Effector memory CD4-positive, alpha-beta T cell (primary cell): ENCODE data around the gene LVRN.

Experiments used
- DNase-seq, 3 donors: peaks; one replicate each; pipeline ENCODE4 v3.0.0-alpha.2; 2020
- H3K27ac ChIP-seq: 2 replicates; pipeline ENCODE4 v1.7.0; 2013; ENCODE audit warnings: mild to moderate bottlenecking, low read length, moderate library complexity; ENCODE audit not compliant: insufficient read depth, poor library complexity, severe bottlenecking
- H3K27me3 ChIP-seq: replicated peaks from 2 replicates; pipeline ENCODE4 v1.7.0; 2013; ENCODE audit warnings: mild to moderate bottlenecking, low read length; ENCODE audit not compliant: insufficient read depth, control insufficient read depth, poor library complexity, severe bottlenecking
- H3K36me3 ChIP-seq: 2 replicates; pipeline ENCODE4 v1.7.0; 2013; ENCODE audit warnings: mild to moderate bottlenecking, low read length, moderate library complexity; ENCODE audit not compliant: control insufficient read depth, insufficient read depth
- H3K4me1 ChIP-seq: 2 replicates; pipeline ENCODE4 v1.7.0; 2013; ENCODE audit warnings: low read length, mild to moderate bottlenecking; ENCODE audit not compliant: control insufficient read depth, insufficient read depth, poor library complexity, severe bottlenecking
- H3K4me3 ChIP-seq: 2 replicates; pipeline ENCODE4 v1.7.0; 2013; ENCODE audit warnings: low read length, low read depth, mild to moderate bottlenecking; ENCODE audit not compliant: insufficient read depth, poor library complexity, severe bottlenecking
- H3K9me3 ChIP-seq: 2 replicates; pipeline ENCODE4 v1.7.0; 2013; ENCODE audit warnings: mild to moderate bottlenecking, low read length, moderate library complexity; ENCODE audit not compliant: control insufficient read depth

Gene LVRN

GRCh38 chr5:116011046-116011445, 48.8 kb downstream of the LVRN start:
- H3K4me1 ChIP-seq = no peaks in the 10 kb centered on the region
- H3K4me3 ChIP-seq = no peak overlapping the region
- no peaks in the 10 kb centered on the region for H3K9me3 ChIP-seq
- H3K27me3 ChIP-seq = no peaks in the 10 kb centered on the region
- H3K27ac ChIP-seq = no peak overlapping the region
- DNase-seq = no peak
- no peaks in the 10 kb centered on the region for H3K36me3 ChIP-seq

DNA sequence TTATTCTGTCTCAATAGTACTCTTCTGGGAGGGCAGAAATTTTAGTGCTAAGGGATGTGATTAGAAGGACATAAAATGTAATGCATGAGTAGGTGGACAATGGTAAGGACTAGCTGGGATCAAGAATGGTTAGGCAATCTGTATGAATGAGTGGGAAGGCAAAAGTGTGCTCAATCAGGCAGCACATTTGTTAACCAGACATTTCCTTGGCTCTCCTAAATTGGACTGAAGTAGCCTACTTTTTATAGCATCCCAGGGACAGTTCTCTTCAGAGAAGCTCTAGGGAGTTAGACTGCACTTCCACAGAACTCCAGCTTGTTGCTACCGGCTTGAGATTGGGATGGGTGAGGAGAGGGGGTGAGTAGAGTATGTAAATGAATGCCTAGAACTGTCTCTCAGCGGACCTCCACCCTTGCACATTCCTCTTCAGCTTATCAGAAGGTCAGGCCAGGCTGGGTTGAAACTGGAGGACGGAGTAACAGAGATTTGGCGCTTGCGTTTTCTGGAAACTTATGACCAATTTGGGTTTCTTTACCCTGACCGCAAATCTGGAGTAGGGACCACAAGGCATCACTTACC, 51.0 kb downstream of the LVRN start:
- H3K9me3 ChIP-seq = no peaks in the 10 kb centered on the region
- no peak for DNase-seq

GRCh38 chr5:116013936-116014335, 51.7 kb downstream of the LVRN start:
- H3K27ac ChIP-seq = no peak overlapping the region
- H3K4me3 ChIP-seq = no peak overlapping the region
- H3K9me3 ChIP-seq = no peaks in the 10 kb centered on the region
- DNase-seq = no peak
- H3K27me3 ChIP-seq = no peaks in the 10 kb centered on the region
- no peaks in the 10 kb centered on the region for H3K36me3 ChIP-seq
- H3K4me1 ChIP-seq = no peaks in the 10 kb centered on the region

More for the DNA sequence above, 51.0 kb downstream of the LVRN start:
- H3K4me1 ChIP-seq = no peaks in the 10 kb centered on the region
- no peaks in the 10 kb centered on the region for H3K36me3 ChIP-seq
- H3K4me3 ChIP-seq = no peak overlapping the region
- no peak overlapping the region for H3K27ac ChIP-seq
- H3K27me3 ChIP-seq = no peaks in the 10 kb centered on the region

DNA sequence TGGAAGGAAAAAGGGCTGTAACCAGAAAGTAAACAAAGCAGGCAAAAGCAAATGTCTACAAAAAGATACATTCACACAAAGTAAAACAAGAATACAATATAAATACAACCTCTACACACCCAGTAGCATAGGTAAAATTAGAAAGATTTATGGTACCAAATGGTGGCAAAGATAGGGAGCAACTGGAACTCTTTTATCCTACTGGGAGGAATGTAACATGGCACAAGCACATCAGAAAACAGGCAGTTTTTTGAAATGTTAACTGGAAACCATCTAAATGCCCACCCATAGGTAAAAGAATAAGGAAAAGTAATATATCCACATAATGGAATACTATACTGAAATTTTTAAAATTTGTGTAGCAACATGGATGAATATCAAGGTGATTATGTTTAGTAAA, 61.3 kb downstream of the LVRN start:
- DNase-seq = no peak
- H3K27me3 ChIP-seq = no peaks in the 10 kb centered on the region
- H3K27ac ChIP-seq = no peak overlapping the region
- no peak overlapping the region for H3K4me3 ChIP-seq
- no peaks in the 10 kb centered on the region for H3K4me1 ChIP-seq
- H3K9me3 ChIP-seq = no peaks in the 10 kb centered on the region
- no peaks in the 10 kb centered on the region for H3K36me3 ChIP-seq

DNA sequence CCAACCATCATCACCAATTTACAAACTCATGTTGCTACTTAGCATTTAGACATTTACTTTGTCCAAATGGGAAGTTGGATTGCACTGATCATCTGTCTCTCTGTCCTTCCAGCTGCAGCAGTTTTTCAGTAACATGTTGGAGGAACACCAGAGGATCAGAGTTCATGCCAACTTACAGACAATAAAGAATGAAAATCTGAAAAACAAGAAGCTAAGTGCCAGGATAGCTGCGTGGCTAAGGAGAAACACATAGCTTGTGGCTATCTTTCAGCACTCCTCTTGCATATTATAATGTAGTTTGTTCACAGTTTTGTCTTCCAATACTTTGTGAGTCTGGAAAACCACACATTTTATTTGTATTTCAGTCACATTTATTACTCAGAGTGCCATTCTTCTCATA, 63.6 kb downstream of the LVRN start:
- Histone ChIP-seq H3K4me3 (no peak overlapping the region), H3K36me3 (no peaks in the 10 kb centered on the region), H3K9me3 (no peaks in the 10 kb centered on the region), H3K27me3 (no peaks in the 10 kb centered on the region), H3K27ac (no peak overlapping the region), H3K4me1 (no peaks in the 10 kb centered on the region)
- no peak for DNase-seq

GRCh38 chr5:116032094-116032517, 69.8 kb downstream of the LVRN start, which contains the start of gene ARL14EPL:
Gene ARL14EPL (plus strand): TSS chr5:116032472. CDS start chr5:116051466, 18,994 bp downstream.
- no peak within 1 kb of the TSS for H3K27ac ChIP-seq
- no peaks in the 10 kb centered on the region for H3K27me3 ChIP-seq
- no peaks in the 10 kb centered on the region for H3K36me3 ChIP-seq
- H3K9me3 ChIP-seq = no peaks in the 10 kb centered on the region
- DNase-seq = no peak
- H3K4me3 ChIP-seq = no peak within 1 kb of the TSS
- no peaks in the 10 kb centered on the region for H3K4me1 ChIP-seq

DNA sequence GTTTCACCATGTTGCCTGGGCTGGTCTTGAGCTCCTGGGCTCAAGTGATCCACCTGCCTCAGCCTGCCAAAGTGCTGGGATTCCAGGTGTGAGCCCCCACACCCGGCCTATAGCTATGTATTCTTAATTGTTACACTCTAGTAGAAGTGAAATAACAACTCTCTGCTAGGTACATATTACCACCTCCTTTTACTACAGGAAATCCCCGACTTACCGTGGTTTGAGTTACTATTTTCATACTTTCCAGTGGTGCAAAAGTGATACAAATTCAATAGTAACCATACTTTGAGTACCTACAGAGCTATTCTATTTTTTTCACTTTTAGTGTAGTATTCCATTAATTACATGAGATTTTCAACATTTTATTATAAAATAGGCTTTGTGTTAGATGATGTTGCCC, 70.7 kb downstream of the LVRN start:
- no peak for DNase-seq
- no peaks in the 10 kb centered on the region for H3K36me3 ChIP-seq
- no peaks in the 10 kb centered on the region for H3K27me3 ChIP-seq
- no peaks in the 10 kb centered on the region for H3K9me3 ChIP-seq
- no peaks in the 10 kb centered on the region for H3K4me1 ChIP-seq
- H3K27ac ChIP-seq = no peak overlapping the region
- H3K4me3 ChIP-seq = no peak overlapping the region

- Histone ChIP-seq H3K36me3 (no peaks in the 10 kb centered on the region), H3K9me3 (no peaks in the 10 kb centered on the region), H3K27ac (no peak overlapping the region), H3K27me3 (no peaks in the 10 kb centered on the region), H3K4me1 (no peaks in the 10 kb centered on the region), H3K4me3 (no peak overlapping the region)
- DNase-seq = no peak
These were observed 72.8 kb downstream of the LVRN start for GRCh38 chr5:116035123-116035522.

DNA sequence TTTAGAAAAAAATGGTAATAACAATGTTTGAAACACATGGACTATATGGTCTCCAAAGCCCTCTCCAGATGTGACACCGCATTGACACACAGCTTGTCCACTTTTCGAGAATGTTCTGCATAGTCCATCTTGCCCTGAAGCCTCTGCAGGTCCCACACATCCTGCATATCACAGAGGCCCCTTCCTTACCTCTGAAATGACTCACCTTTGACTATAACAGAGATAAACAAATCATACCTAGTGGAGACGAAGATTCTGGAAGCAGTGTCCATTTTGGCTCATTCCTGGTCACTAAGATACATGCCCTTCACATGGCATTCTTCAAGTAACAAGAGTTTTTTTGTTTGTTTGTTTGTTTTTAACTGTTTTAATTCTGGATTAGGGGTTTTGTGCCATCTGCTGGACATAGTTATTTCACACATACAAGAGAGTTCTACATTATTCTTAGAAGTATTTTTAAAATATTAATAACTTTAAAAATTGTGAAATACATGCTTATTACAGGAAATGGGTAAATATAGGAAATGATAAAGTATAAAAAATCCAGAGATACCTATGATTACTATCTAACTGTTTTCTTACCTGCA, 75.1 kb downstream of the LVRN start:
- DNase-seq = no peak

GRCh38 chr5:116038817-116039216, 76.5 kb downstream of the LVRN start:
- no peak overlapping the region for H3K27ac ChIP-seq

More for the DNA sequence above, 75.1 kb downstream of the LVRN start:
- Histone ChIP-seq H3K27me3 (no peaks in the 10 kb centered on the region), H3K4me1 (no peaks in the 10 kb centered on the region), H3K4me3 (no peak overlapping the region), H3K27ac (no peak overlapping the region), H3K36me3 (no peaks in the 10 kb centered on the region), H3K9me3 (no peaks in the 10 kb centered on the region)

More at GRCh38 chr5:116038817-116039216, 76.5 kb downstream of the LVRN start:
- Histone ChIP-seq H3K4me3 (no peak overlapping the region), H3K4me1 (no peaks in the 10 kb centered on the region), H3K9me3 (no peaks in the 10 kb centered on the region), H3K27me3 (no peaks in the 10 kb centered on the region), H3K36me3 (no peaks in the 10 kb centered on the region)
- no peak for DNase-seq
